HEK293 (cell line): ENCODE data around the gene CDH11.

Experiments
- CTCF ChIA-PET: fragments of 350-600 bp; formaldehyde crosslinking; extraction: SDS; loops from one replicate; lab custom pipeline; 2021; ENCODE audit warnings: antibody characterized with exemption; lab: Yijun Ruan, JAX
- POLR2A ChIA-PET: fragments of 300-600 bp; formaldehyde crosslinking; extraction: SDS; loops from one replicate; lab custom pipeline; 2020; ENCODE audit warnings: antibody characterized with exemption, inconsistent platforms; lab: Yijun Ruan, JAX
- H3K27ac ChIP-seq: fragments of 200-500 bp; sonication (Bioruptor generic); 2 replicates; pipeline ENCODE4 v1.5.1; 2014; ENCODE audit warnings: low read depth, low read length, control low read depth, inconsistent platforms; ENCODE audit errors: extremely low read depth
- H3K36me3 ChIP-seq, 2 experiments: fragments of 200-500 bp in 1 of 2; sonication (Bioruptor generic) in 1 of 2; 1 replicate in 1 of 2; 2 replicates in 1 of 2; pipeline ENCODE4 v1.5.1; 2014 to 2017; ENCODE audit warnings: inconsistent platforms in 2 of 2, low read length in 2 of 2; ENCODE audit not compliant: control insufficient read depth in 2 of 2, insufficient read depth in 1 of 2
- H3K4me1 ChIP-seq: fragments of 200-500 bp; sonication (Bioruptor generic); 2 replicates; pipeline ENCODE4 v1.5.1; 2014; ENCODE audit warnings: mild to moderate bottlenecking, low read length, inconsistent platforms; ENCODE audit not compliant: control insufficient read depth, insufficient read depth
- H3K4me3 ChIP-seq: 2 replicates; pipeline ENCODE4 v1.5.1; 2011; ENCODE audit warnings: low read depth, mild to moderate bottlenecking, control low read depth, low read length, moderate library complexity
- H3K9me3 ChIP-seq: fragments of 200-500 bp; sonication (Bioruptor generic); 2 replicates; pipeline ENCODE4 v1.5.1; 2014; ENCODE audit warnings: low read depth, low read length, inconsistent platforms; ENCODE audit not compliant: control insufficient read depth, insufficient read depth
- HIC1 ChIP-seq: fragments of 450-650 bp; formaldehyde crosslinking; IDR thresholded peaks from 2 replicates; pipeline ENCODE4 v1.5.1; 2016; ENCODE audit warnings: missing biosample characterization, missing genetic modification characterization
- KLF1 ChIP-seq: fragments of 450-650 bp; formaldehyde crosslinking; IDR thresholded peaks from 2 replicates; pipeline ENCODE4 v1.5.1; 2016; ENCODE audit warnings: missing biosample characterization, missing genetic modification characterization
- KLF7 ChIP-seq: fragments of 450-650 bp; formaldehyde crosslinking; IDR thresholded peaks from 2 replicates; pipeline ENCODE4 v1.5.1; 2016; ENCODE audit warnings: missing biosample characterization, missing genetic modification characterization, borderline replicate concordance
- PRDM1 ChIP-seq: fragments of 450-650 bp; formaldehyde crosslinking; IDR thresholded peaks from 2 replicates; pipeline ENCODE4; 2016; ENCODE audit warnings: missing biosample characterization, missing genetic modification characterization
- REST ChIP-seq: fragments of 450-650 bp; formaldehyde crosslinking; IDR thresholded peaks from 2 replicates; pipeline ENCODE4 v1.5.1; 2016; ENCODE audit warnings: missing biosample characterization, missing genetic modification characterization
- ZBTB20 ChIP-seq: fragments of 450-650 bp; formaldehyde crosslinking; IDR thresholded peaks from 2 replicates; pipeline ENCODE4 v1.5.1; 2016; ENCODE audit warnings: missing biosample characterization, missing genetic modification characterization
- ZEB2 ChIP-seq: fragments of 450-650 bp; formaldehyde crosslinking; IDR thresholded peaks from 2 replicates; pipeline ENCODE4 v1.5.1; 2016; ENCODE audit warnings: missing biosample characterization, missing genetic modification characterization
- ZNF132 ChIP-seq: fragments of 450-650 bp; formaldehyde crosslinking; IDR thresholded peaks from 2 replicates; pipeline ENCODE4 v1.5.1; 2017; ENCODE audit warnings: missing biosample characterization, missing genetic modification characterization, borderline replicate concordance
- ZNF157 ChIP-seq: fragments of 450-650 bp; formaldehyde crosslinking; IDR thresholded peaks from 2 replicates; pipeline ENCODE4 v1.5.1; 2016; ENCODE audit warnings: missing biosample characterization, missing genetic modification characterization
- ZNF211 ChIP-seq: fragments of 450-650 bp; formaldehyde crosslinking; IDR thresholded peaks from 2 replicates; pipeline ENCODE4 v1.5.1; 2016; ENCODE audit warnings: low read depth, missing biosample characterization, missing genetic modification characterization
- ZNF280D ChIP-seq: fragments of 450-650 bp; formaldehyde crosslinking; IDR thresholded peaks from 2 replicates; pipeline ENCODE4 v1.5.1; 2016; ENCODE audit warnings: missing biosample characterization, missing genetic modification characterization
- ZNF292 ChIP-seq: fragments of 450-650 bp; formaldehyde crosslinking; IDR thresholded peaks from 2 replicates; pipeline ENCODE4 v1.5.1; 2016; ENCODE audit warnings: low read depth, missing biosample characterization, missing genetic modification characterization, borderline replicate concordance
- ZNF311 ChIP-seq: fragments of 450-650 bp; formaldehyde crosslinking; IDR thresholded peaks from 2 replicates; pipeline ENCODE4 v1.5.1; 2017; ENCODE audit warnings: missing biosample characterization, missing genetic modification characterization, borderline replicate concordance
- ZNF37A ChIP-seq: fragments of 450-650 bp; IDR thresholded peaks from 2 replicates; pipeline ENCODE4 v1.5.1; 2018; ENCODE audit warnings: missing biosample characterization, missing genetic modification characterization
- ZNF513 ChIP-seq: fragments of 450-650 bp; IDR thresholded peaks from 2 replicates; pipeline ENCODE4 v1.5.1; 2018; ENCODE audit warnings: missing biosample characterization, missing genetic modification characterization
- ZNF580 ChIP-seq: fragments of 450-650 bp; formaldehyde crosslinking; IDR thresholded peaks from 2 replicates; pipeline ENCODE4 v1.5.1; 2016; ENCODE audit warnings: missing biosample characterization, missing genetic modification characterization
- ZNF645 ChIP-seq: fragments of 450-650 bp; formaldehyde crosslinking; IDR thresholded peaks from 2 replicates; pipeline ENCODE4; 2016; ENCODE audit warnings: missing biosample characterization, missing genetic modification characterization
- ZNF660 ChIP-seq: fragments of 450-650 bp; IDR thresholded peaks from 2 replicates; pipeline ENCODE4 v1.5.1; 2018; ENCODE audit warnings: missing biosample characterization, mild to moderate bottlenecking, missing genetic modification characterization
- ZNF692 ChIP-seq: fragments of 450-650 bp; formaldehyde crosslinking; IDR thresholded peaks from 2 replicates; pipeline ENCODE4 v1.5.1; 2016; ENCODE audit warnings: missing biosample characterization, missing genetic modification characterization
- ZNF747 ChIP-seq: fragments of 450-650 bp; formaldehyde crosslinking; IDR thresholded peaks from 2 replicates; pipeline ENCODE4 v1.5.1; 2016; ENCODE audit warnings: missing biosample characterization, missing genetic modification characterization
- ZNF777 ChIP-seq: fragments of 450-650 bp; formaldehyde crosslinking; IDR thresholded peaks from 2 replicates; pipeline ENCODE4 v1.5.1; 2017; ENCODE audit warnings: missing biosample characterization, missing genetic modification characterization, borderline replicate concordance
- ZNF830 ChIP-seq: fragments of 450-650 bp; IDR thresholded peaks from 2 replicates; pipeline ENCODE4 v1.5.0; 2018; ENCODE audit warnings: missing biosample characterization, missing genetic modification characterization, low read depth, mild to moderate bottlenecking, moderate library complexity

CDH11 gene

GRCh38 chr16:65104471-65104870 is 17.4 kb downstream of the CDH11 start:
- peaks cover 4% of the 10 kb centered on the region for H3K4me1 ChIP-seq
- H3K27ac ChIP-seq: no peak overlapping the region
- H3K4me3 ChIP-seq: no peak overlapping the region
- TF ChIP-seq ZNF580 (tag by site-specific recombination) (no peak), ZNF692 (tag by site-specific recombination) (no peak), REST (tag by site-specific recombination) (no peak), ZNF132 (tag by site-specific recombination) (no peak), ZNF157 (tag by site-specific recombination) (no peak), ZNF747 (tag by site-specific recombination) (no peak), ZNF292 (tag by site-specific recombination) (no peak), ZNF37A (tag by site-specific recombination) (no peak), ZNF513 (tag by site-specific recombination) (no peak), ZNF777 (tag by site-specific recombination) (no peak), ZNF311 (tag by site-specific recombination) (no peak), PRDM1 (tag by site-specific recombination) (no peak), ZNF645 (tag by site-specific recombination) (no peak), ZNF211 (tag by site-specific recombination) (no peak), KLF7 (no peak), ZNF660 (tag by site-specific recombination) (no peak), ZEB2 (tag by site-specific recombination) (no peak), KLF1 (tag by site-specific recombination) (no peak)
- H3K36me3 ChIP-seq: no peaks in the 10 kb centered on the region
- no peaks in the 10 kb centered on the region for H3K9me3 ChIP-seq
- ChIA-PET POLR2A (no interaction called here), CTCF (no interaction called here)

- H3K4me3 ChIP-seq: no peak overlapping the region
- ChIA-PET POLR2A (no interaction called here), CTCF (interaction anchor here (0.6 kb wide), 1 partner anchor 694 kb away, joined by 4 read pairs; no protein-coding TSS in a partner anchor)
- no peaks in the 10 kb centered on the region for H3K9me3 ChIP-seq
- H3K27ac ChIP-seq: no peak overlapping the region
- no peaks in the 10 kb centered on the region for H3K36me3 ChIP-seq
- H3K4me1 ChIP-seq: peaks cover 4% of the 10 kb centered on the region
- TF ChIP-seq ZNF280D (tag by site-specific recombination) (no peak), HIC1 (tag by site-specific recombination) (no peak), ZNF830 (tag by site-specific recombination) (no peak), ZBTB20 (tag by site-specific recombination) (no peak), ZNF777 (tag by site-specific recombination) (no peak)
These were observed 19.5 kb downstream of the CDH11 start for GRCh38 chr16:65102326-65102725.
